Kasumi-1 (cell line): ENCODE data around the gene RGS16.

Experiments
- DNase-seq, 2 experiments: peaks; one replicate each; lab custom pipeline; 2025; lab: John Stamatoyannopoulos, UW

RGS16 gene

DNA sequence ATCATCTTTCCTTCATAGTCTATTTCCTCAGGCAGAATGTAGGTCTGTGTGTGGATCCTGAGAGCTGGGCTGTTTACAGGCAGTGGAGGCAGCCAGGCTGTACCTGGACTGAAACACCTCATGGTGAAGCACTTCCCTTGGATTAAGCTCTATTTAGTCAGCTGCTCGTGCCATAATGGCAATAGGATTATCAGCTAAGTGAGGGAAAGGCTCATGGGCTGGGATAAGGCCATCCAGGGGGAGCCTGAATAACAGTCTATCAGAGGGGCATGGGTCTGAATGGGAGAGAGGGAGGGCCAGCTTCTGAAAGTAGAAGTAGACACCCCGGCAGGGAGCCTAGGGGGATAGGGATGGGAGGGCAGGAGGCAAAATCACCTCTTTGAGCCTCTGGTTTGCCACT lies 23.5 kb downstream of the RGS16 start:
- DNase-seq: no peak

- DNase-seq: no peak
Measured at GRCh38 chr1:182575540-182576149, 28.5 kb downstream of the RGS16 start.

- no peak for DNase-seq
Measured at GRCh38 chr1:182574156-182574555, 30.0 kb downstream of the RGS16 start.

DNA sequence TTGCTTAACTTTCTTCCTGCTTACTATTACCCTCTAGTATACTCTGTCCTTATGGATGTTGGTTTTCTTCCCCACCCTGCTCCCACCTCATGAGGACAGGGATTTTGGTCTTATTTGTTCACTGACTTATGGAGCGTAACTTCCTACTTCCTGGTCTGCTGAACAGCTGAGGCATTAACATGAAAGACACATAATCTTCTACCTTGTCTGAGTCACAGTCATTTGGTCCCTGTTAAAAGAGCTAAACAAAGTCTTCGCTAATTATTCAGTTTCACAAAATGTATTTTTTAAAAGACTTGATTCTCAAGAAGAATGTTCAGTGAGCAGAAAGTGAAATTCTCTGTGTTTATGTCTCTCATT lies 33.6 kb downstream of the RGS16 start:
- DNase-seq: no peak

GRCh38 chr1:182569939-182570610 lies 34.1 kb downstream of the RGS16 start:
- DNase-seq: no peak

GRCh38 chr1:182568647-182569284 lies 35.4 kb downstream of the RGS16 start:
- no peak for DNase-seq

- DNase-seq: no peak
Measured at GRCh38 chr1:182567629-182568028, 36.6 kb downstream of the RGS16 start.

- DNase-seq: no peak
Measured at GRCh38 chr1:182565537-182565936, 38.7 kb downstream of the RGS16 start.

DNA sequence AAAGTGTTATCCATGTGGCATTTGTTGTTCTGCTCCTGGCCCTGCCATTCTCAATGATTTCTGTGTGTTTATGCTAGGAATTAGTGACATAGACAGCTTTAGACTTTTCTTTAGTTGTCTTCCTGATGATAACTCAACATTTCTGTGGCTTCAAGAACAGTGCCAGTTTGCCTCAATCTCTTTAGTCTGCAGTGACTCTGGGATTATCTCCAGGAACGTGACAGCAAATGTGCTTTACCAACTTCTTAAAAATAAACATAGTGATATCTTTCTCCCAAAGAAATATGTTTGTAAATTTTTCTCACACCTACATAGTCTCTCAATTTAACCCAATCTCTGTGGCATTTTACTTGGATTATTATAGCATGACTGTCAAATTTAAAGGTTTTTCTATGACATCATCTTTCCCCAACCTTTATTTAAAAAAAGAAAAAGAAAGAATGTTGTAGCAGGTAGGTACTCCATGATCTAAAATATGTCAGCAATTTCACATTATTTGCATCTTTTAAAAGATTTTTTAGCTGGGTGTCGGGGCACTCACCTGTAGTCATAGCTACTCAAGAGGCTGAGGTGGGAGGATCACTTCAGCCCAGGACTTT lies 39.7 kb downstream of the RGS16 start:
- DNase-seq: no peak

DNA sequence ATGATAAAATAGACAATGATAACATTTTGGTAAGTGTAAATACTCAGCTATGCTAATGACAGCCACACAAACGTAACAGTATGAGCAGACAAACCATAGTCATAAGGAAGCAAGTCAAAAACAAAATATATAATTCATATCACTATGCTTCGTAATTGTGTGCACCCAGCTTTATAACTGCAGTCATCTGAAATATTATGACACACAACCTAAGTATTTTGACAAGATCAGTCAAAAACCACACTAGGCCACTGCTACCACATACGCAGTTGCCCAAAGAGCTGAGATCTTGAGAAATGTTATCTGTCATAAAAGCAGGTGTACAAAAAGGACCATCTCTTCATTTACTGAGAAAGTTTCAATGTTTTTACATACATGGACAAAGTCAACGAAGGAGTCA lies 41.1 kb downstream of the RGS16 start:
- no peak for DNase-seq

GRCh38 chr1:182561456-182561855 lies 42.7 kb downstream of the RGS16 start:
- DNase-seq: no peak

GRCh38 chr1:182560392-182560984 lies 43.7 kb downstream of the RGS16 start:
- no peak for DNase-seq

DNA sequence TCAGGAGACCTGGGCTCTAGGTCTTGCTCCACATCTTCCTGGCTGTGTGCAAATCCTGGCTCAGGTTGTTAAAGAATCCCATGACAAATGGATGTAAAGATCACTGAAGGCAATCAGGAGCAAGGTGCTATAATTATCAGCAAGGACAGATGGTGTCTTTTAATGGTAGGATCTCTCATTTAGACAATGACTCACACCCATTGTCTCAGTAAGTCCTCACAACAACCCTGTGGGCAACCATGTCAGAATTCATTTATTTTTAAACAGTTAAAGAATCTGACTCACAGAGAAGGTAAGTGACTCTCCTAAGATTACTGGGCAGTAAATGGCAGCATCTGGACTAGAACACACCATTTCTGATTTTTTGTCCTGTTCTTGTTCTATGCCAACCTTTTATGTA lies 47.9 kb downstream of the RGS16 start:
- no peak for DNase-seq

DNA sequence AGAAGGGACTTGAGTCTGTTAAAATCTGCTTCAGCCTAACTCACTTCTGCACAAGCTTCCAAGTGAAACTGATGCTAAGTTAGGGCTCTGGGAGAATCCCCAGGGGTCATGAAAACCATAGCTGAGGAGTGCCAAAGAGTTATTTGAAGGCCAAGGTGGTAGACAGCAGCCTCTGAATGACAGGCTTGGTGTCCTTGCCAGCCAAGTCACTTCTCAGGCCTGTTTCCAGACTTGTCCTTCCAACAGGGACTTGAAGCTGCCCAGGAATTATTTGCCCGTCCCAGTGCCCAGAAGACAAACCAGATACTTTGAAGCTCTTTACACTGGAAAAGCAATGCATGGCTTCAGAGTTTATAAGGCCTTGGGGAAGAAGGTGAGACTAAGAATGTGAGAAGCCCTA lies 48.7 kb downstream of the RGS16 start:
- DNase-seq: no peak

- DNase-seq: no peak
Measured at GRCh38 chr1:182552527-182552926, 51.7 kb downstream of the RGS16 start.

- DNase-seq: no peak
Measured at GRCh38 chr1:182549811-182550210, 54.4 kb downstream of the RGS16 start.

DNA sequence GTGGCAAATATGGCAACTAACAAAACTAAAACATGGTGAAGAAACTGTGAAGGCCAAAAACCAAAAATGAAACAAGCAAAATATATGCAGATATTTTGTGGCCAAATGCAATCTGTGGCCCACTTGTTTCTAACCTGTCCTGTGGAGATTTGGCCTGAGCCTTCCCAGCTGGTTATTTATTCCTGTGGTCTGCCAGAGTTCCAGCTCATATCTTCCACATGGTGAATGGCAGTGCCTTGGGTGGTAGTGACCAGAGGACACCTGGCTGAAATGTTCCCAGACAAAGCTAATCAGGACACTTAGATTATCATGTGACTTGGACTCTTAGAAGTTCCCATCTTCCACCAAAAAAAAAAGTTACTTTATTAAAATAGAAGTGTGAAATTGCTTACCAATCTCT lies 54.8 kb downstream of the RGS16 start:
- DNase-seq: no peak
